Activated CD8-positive, alpha-beta memory T cell treated with anti-CD3 and anti-CD28 coated beads, Interleukin-2, amount 10 ng/mL, durations not matched to agents 7 days and 5 days (primary cell): ENCODE results near the gene DPH7. TPM values are rescaled to one million over a fixed set of nuclear protein-coding genes. Genes with fewer than 3 reads are reported as not detected.
"Not testable (repeated sequence)": the region's sequence is repeated elsewhere in the genome, so short reads cannot be mapped to it uniquely, and the experiment has no call there.

ENCODE experiments used
- ATAC-seq: fragments of 150-1000 bp; cut with Tn5 transposase; one replicate; pipeline ENCODE4 v1.10.0; 2021; ENCODE audit warnings: moderate library complexity
- CTCF ChIA-PET: fragments of 350-600 bp; sonication (Branson Sonifier 250); formaldehyde crosslinking; loops from one replicate; lab custom pipeline; 2021; ENCODE audit warnings: antibody characterized with exemption; lab: Charles Lee
- DNase-seq: peaks from one replicate; pipeline ENCODE4 v3.0.0-alpha.2; 2020
- H3K27ac Mint-ChIP-seq: one replicate; pipeline ENCODE4 v1.8.0; 2021; ENCODE audit warnings: mild to moderate bottlenecking, mixed read lengths
- H3K27me3 Mint-ChIP-seq: one replicate; pipeline ENCODE4 v1.8.0; 2021; ENCODE audit warnings: mixed read lengths
- H3K36me3 Mint-ChIP-seq: one replicate; pipeline ENCODE4 v1.8.0; 2021; ENCODE audit warnings: mild to moderate bottlenecking, mixed read lengths
- H3K4me1 Mint-ChIP-seq: one replicate; pipeline ENCODE4 v1.8.0; 2021; ENCODE audit warnings: mixed read lengths
- H3K4me3 Mint-ChIP-seq: one replicate; pipeline ENCODE4 v1.8.0; 2021; ENCODE audit warnings: mild to moderate bottlenecking, moderate library complexity, mixed read lengths
- H3K9me3 Mint-ChIP-seq: one replicate; pipeline ENCODE4 v1.8.0; 2022; ENCODE audit warnings: low read depth, mixed read lengths
- total RNA-seq, 2 experiments: library from RNA; stranded (reverse); gene quantifications; one replicate each; pipeline ENCODE4 v1.2.3, GENCODE V29; 2021

Gene DPH7
- total RNA-seq, 2 experiments from 2014 or later, result 39.9 to 45.1 TPM

- ATAC-seq (peak; percentile 60), DNase-seq (no peak)
- H3K4me3 Mint-ChIP-seq, result no peak overlapping the region
- no peaks in the 10 kb centered on the region for H3K27me3 Mint-ChIP-seq
- H3K27ac Mint-ChIP-seq, result peak overlapping the region; percentile 14
- H3K9me3 Mint-ChIP-seq, result no peaks in the 10 kb centered on the region
- H3K36me3 Mint-ChIP-seq, result no peaks in the 10 kb centered on the region
- peaks cover 6% of the 10 kb centered on the region for H3K4me1 Mint-ChIP-seq
- CTCF ChIA-PET, result interaction anchor here (1.0 to 2.7 kb wide), 4 partner anchors 8 to 227 kb away, joined by 3 to 17 read pairs (median 3); partner anchors contain the start of gene EXD3
These were observed 34.5 kb downstream of the DPH7 start for GRCh38 chr9:137544176-137544760.

- H3K27ac Mint-ChIP-seq, result no peak overlapping the region
- H3K36me3 Mint-ChIP-seq, result no peaks in the 10 kb centered on the region
- DNase-seq, result no peak
- no peak overlapping the region for H3K4me3 Mint-ChIP-seq
- ATAC-seq, result no peak
- CTCF ChIA-PET, result interaction anchor here (1.7 kb wide), 1 partner anchor 12 kb away, joined by 4 read pairs; no protein-coding TSS in a partner anchor
- peaks cover 6% of the 10 kb centered on the region for H3K4me1 Mint-ChIP-seq
- no peaks in the 10 kb centered on the region for H3K27me3 Mint-ChIP-seq
- H3K9me3 Mint-ChIP-seq, result no peaks in the 10 kb centered on the region
These were observed 35.3 kb downstream of the DPH7 start for GRCh38 chr9:137543237-137543963.

GRCh38 chr9:137542486-137542885 lies 36.2 kb downstream of the DPH7 start:
- H3K4me1 Mint-ChIP-seq, result peaks cover 10% of the 10 kb centered on the region
- H3K9me3 Mint-ChIP-seq, result no peaks in the 10 kb centered on the region
- CTCF ChIA-PET, result interaction anchor here (1.7 kb wide), 1 partner anchor 11 kb away, joined by 4 read pairs; no protein-coding TSS in a partner anchor

GRCh38 chr9:137540536-137540935 lies 38.2 kb downstream of the DPH7 start:
- ATAC-seq (no peak), DNase-seq (no peak)
- CTCF ChIA-PET, result interaction anchor here (1.4 to 1.6 kb wide), 2 partner anchors 9 to 38 kb away, joined by 4 read pairs; partner anchors contain the start of gene DPH7
- H3K36me3 Mint-ChIP-seq, result peaks cover 5% of the 10 kb centered on the region
- H3K9me3 Mint-ChIP-seq, result no peaks in the 10 kb centered on the region
- peaks cover 25% of the 10 kb centered on the region for H3K4me1 Mint-ChIP-seq
- H3K27ac Mint-ChIP-seq, result no peak overlapping the region
- no peak overlapping the region for H3K4me3 Mint-ChIP-seq
- H3K27me3 Mint-ChIP-seq, result no peaks in the 10 kb centered on the region

More at GRCh38 chr9:137542486-137542885, 36.2 kb downstream of the DPH7 start:
- ATAC-seq (no peak), DNase-seq (no peak)
- Mint-ChIP-seq H3K4me3 (no peak overlapping the region), H3K36me3 (no peaks in the 10 kb centered on the region), H3K27ac (no peak overlapping the region), H3K27me3 (no peaks in the 10 kb centered on the region)

GRCh38 chr9:137538058-137538457 lies 40.7 kb downstream of the DPH7 start:
- ATAC-seq (no peak), DNase-seq (no peak)
- no peak overlapping the region for H3K4me3 Mint-ChIP-seq
- H3K27me3 Mint-ChIP-seq, result no peaks in the 10 kb centered on the region
- H3K4me1 Mint-ChIP-seq, result peaks cover 29% of the 10 kb centered on the region
- CTCF ChIA-PET, result interaction anchor here (0.8 to 3.6 kb wide), 3 partner anchors 8 to 65 kb away, joined by 3 to 17 read pairs (median 17); partner anchors contain the start of gene MRPL41
- H3K9me3 Mint-ChIP-seq, result no peaks in the 10 kb centered on the region
- H3K27ac Mint-ChIP-seq, result no peak overlapping the region
- H3K36me3 Mint-ChIP-seq, result peaks cover 5% of the 10 kb centered on the region

GRCh38 chr9:137536594-137537131 lies 42.1 kb downstream of the DPH7 start:
- H3K9me3 Mint-ChIP-seq, H3K36me3 Mint-ChIP-seq, H3K4me3 Mint-ChIP-seq, H3K27me3 Mint-ChIP-seq: not testable (repeated sequence)
- peak overlapping the region; percentile 83 for H3K27ac Mint-ChIP-seq
- DNase-seq (peak; percentile 68), ATAC-seq (peak; percentile 43)
- H3K4me1 Mint-ChIP-seq, result peaks cover 29% of the 10 kb centered on the region
- CTCF ChIA-PET, result interaction anchor here (0.6 to 3.6 kb wide), 4 partner anchors 9 to 15 kb away, joined by 3 to 17 read pairs (median 13); partner anchors contain the start of genes MRPL41 and PNPLA7

- no peak overlapping the region for H3K4me3 Mint-ChIP-seq
- H3K36me3 Mint-ChIP-seq, result peaks cover 5% of the 10 kb centered on the region
- no peaks in the 10 kb centered on the region for H3K27me3 Mint-ChIP-seq
- H3K9me3 Mint-ChIP-seq, result no peaks in the 10 kb centered on the region
- CTCF ChIA-PET, result interaction anchor here (0.8 to 3.6 kb wide), 15 partner anchors 10 to 255 kb away, joined by 3 to 17 read pairs (median 3); partner anchors contain the start of genes EXD3, MRPL41, NOXA1 and NRARP
- H3K4me1 Mint-ChIP-seq, result peaks cover 32% of the 10 kb centered on the region
- ATAC-seq, result no peak
- peak overlapping the region; percentile 74 for H3K27ac Mint-ChIP-seq
- no peak for DNase-seq
These were observed 43.7 kb downstream of the DPH7 start for GRCh38 chr9:137535120-137535428.

GRCh38 chr9:137534256-137535119 lies 44.2 kb downstream of the DPH7 start:
- Mint-ChIP-seq H3K4me3 (no peak overlapping the region), H3K36me3 (peaks cover 5% of the 10 kb centered on the region), H3K27ac (peak overlapping the region; percentile 74), H3K27me3 (no peaks in the 10 kb centered on the region), H3K9me3 (no peaks in the 10 kb centered on the region), H3K4me1 (peaks cover 32% of the 10 kb centered on the region)
- ATAC-seq (peak; percentile 54), DNase-seq (no peak)
- CTCF ChIA-PET, result interaction anchor here (0.7 to 3.6 kb wide), 16 partner anchors 10 to 255 kb away, joined by 3 to 17 read pairs (median 3); partner anchors contain the start of genes EXD3, MRPL41, NOXA1 and NRARP

GRCh38 chr9:137532891-137533468 lies 45.7 kb downstream of the DPH7 start:
- H3K9me3 Mint-ChIP-seq, H3K4me3 Mint-ChIP-seq, H3K27ac Mint-ChIP-seq, DNase-seq, ATAC-seq, H3K36me3 Mint-ChIP-seq, H3K27me3 Mint-ChIP-seq, CTCF ChIA-PET: not testable (repeated sequence)
- peaks cover 32% of the 10 kb centered on the region for H3K4me1 Mint-ChIP-seq

GRCh38 chr9:137531099-137531765 lies 47.5 kb downstream of the DPH7 start:
- Mint-ChIP-seq H3K36me3 (peaks cover 2% of the 10 kb centered on the region), H3K4me1 (peaks cover 19% of the 10 kb centered on the region), H3K9me3 (no peaks in the 10 kb centered on the region), H3K27me3 (peaks cover 10% of the 10 kb centered on the region), H3K27ac (no peak overlapping the region), H3K4me3 (no peak overlapping the region)
- CTCF ChIA-PET, result interaction anchor here (0.8 to 0.9 kb wide), 3 partner anchors 9 to 229 kb away, joined by 3 to 4 read pairs (median 4); partner anchors contain the start of gene NRARP
- DNase-seq (no peak), ATAC-seq (no peak)

GRCh38 chr9:137530331-137530730 lies 48.4 kb downstream of the DPH7 start:
- Mint-ChIP-seq H3K27me3 (peaks cover 10% of the 10 kb centered on the region), H3K4me1 (peaks cover 16% of the 10 kb centered on the region), H3K36me3 (no peaks in the 10 kb centered on the region), H3K9me3 (no peaks in the 10 kb centered on the region), H3K4me3 (no peak overlapping the region), H3K27ac (no peak overlapping the region)
- ATAC-seq (no peak), DNase-seq (no peak)
- CTCF ChIA-PET, result interaction anchor here (1.7 kb wide), 1 partner anchor 10 kb away, joined by 3 read pairs; no protein-coding TSS in a partner anchor

- H3K27me3 Mint-ChIP-seq, result peaks cover 10% of the 10 kb centered on the region
- H3K9me3 Mint-ChIP-seq, result no peaks in the 10 kb centered on the region
- DNase-seq, result no peak
- ATAC-seq, result no peak
- no peaks in the 10 kb centered on the region for H3K36me3 Mint-ChIP-seq
- no peak overlapping the region for H3K27ac Mint-ChIP-seq
- no peak overlapping the region for H3K4me3 Mint-ChIP-seq
- CTCF ChIA-PET, result interaction anchor here (0.6 to 4.5 kb wide), 6 partner anchors 10 to 102 kb away, joined by 3 to 20 read pairs (median 3); partner anchors contain the start of genes EXD3 and NOXA1
- peaks cover 2% of the 10 kb centered on the region for H3K4me1 Mint-ChIP-seq
These were observed 53.8 kb downstream of the DPH7 start for GRCh38 chr9:137524981-137525317.
